GM12875 (cell line): ENCODE results near the gene LETMD1.

Source experiments
- H3K4me3 ChIP-seq: one replicate; pipeline ENCODE4 v1.5.1; 2011; ENCODE audit warnings: low read depth, low read length, control low read depth
- TF ChIP-seq, protein P1 (sequence below): IDR thresholded peaks from 2 replicates; pipeline ENCODE4 v1.5.1; 2011; ENCODE audit warnings: low read depth, mild to moderate bottlenecking, control low read depth, inconsistent platforms, low read length, moderate library complexity, borderline replicate concordance; ENCODE audit not compliant: insufficient read depth

The LETMD1 gene

DNA sequence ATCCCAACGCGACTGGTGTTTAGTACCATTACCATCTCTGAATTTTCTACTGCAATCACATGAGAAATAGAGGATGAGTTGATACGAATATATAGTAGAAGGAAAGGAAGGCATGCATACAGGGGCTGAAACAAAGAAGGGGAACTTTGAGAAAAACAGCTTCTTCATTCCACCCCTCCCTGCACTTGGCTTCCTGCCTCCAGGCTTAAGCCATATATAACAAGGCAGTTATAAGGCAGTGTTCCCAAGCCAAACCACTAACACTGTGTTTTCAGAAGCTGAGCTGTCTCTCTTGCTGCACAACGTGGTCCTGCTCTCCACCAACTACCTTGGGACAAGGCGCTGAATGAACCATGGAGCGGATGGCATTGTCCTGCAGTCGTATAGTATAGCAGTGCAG lies 11.0 kb downstream of the LETMD1 start:
- TF ChIP-seq, protein P1, sequence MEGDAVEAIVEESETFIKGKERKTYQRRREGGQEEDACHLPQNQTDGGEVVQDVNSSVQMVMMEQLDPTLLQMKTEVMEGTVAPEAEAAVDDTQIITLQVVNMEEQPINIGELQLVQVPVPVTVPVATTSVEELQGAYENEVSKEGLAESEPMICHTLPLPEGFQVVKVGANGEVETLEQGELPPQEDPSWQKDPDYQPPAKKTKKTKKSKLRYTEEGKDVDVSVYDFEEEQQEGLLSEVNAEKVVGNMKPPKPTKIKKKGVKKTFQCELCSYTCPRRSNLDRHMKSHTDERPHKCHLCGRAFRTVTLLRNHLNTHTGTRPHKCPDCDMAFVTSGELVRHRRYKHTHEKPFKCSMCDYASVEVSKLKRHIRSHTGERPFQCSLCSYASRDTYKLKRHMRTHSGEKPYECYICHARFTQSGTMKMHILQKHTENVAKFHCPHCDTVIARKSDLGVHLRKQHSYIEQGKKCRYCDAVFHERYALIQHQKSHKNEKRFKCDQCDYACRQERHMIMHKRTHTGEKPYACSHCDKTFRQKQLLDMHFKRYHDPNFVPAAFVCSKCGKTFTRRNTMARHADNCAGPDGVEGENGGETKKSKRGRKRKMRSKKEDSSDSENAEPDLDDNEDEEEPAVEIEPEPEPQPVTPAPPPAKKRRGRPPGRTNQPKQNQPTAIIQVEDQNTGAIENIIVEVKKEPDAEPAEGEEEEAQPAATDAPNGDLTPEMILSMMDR: no peak
- H3K4me3 ChIP-seq: no peak overlapping the region

DNA sequence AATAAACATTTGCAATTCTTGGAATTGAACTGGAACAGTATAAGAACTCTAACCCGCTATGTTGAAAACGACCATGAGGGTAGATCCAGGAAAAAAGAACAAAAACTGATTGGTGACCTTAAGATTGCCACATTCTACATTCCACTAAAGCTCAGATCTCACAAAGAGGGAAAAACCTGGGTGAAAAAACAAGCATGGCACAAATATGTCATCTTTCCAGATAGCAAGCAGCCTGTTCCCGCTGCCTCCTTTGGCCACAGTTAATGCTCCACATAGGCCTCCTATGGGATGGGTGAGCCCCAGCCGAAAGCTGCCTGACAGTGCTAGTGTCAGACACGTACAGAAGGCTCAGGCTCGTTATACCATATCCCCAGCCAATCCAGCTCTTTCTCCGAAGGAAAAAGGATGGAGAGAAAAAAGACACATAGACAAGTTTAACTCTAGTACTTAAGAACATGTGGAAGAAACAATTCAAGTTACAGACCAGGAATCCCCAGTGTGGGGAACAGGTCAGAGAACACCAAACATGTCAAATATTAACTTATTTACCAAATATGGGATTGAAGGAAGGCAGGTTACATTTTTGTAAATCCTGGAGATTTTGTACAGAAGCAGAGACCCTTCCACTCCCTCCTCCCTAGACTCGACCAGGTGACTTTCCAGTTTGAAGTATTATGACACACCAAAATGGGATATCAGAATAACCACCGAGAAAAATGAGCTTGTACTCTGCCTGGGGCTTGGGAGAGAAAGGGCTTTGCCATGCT lies 14.7 kb downstream of the LETMD1 start:
- TF ChIP-seq, protein P1: no peak
- no peak overlapping the region for H3K4me3 ChIP-seq

DNA sequence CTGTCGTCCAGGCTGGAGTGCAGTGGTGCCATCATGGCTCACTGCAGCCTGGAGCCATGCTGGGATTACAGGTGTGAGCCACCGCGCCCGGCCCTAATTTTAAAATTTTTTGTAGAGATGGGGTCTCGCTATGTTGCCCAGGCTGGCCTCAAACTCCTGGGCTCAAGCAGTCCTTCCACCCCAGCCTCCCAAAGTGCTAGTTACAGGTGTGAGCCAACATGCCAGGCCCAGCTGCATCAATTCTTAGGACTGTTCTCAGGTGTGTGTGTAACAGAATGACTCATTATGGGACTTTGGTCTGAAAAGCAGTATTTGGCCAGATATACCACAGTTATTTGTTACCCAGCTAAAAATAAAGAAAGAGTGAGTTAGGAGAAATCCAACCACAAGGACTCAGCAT lies 17.4 kb downstream of the LETMD1 start:
- TF ChIP-seq, protein P1: no peak
- no peak overlapping the region for H3K4me3 ChIP-seq

DNA sequence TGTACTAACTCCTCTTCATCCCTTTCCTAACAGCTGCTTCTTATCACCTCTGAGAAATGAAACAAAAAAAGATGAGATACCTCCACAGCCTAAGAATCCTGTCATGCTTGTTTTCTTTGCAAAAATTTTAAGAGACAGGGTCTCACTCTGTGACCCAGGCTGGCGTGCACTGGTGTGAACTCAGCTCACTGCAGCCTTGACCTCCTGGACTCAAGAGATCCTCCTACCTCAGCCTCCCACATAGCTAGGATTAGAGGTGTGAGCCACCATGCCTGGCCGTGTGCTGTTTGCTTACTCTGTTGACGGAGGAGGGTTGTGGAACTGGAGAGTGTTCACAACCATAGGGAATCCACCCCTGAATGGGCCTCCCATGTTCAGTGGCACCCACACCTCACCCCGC lies 19.1 kb downstream of the LETMD1 start:
- TF ChIP-seq, protein P1: no peak
- no peak overlapping the region for H3K4me3 ChIP-seq

DNA sequence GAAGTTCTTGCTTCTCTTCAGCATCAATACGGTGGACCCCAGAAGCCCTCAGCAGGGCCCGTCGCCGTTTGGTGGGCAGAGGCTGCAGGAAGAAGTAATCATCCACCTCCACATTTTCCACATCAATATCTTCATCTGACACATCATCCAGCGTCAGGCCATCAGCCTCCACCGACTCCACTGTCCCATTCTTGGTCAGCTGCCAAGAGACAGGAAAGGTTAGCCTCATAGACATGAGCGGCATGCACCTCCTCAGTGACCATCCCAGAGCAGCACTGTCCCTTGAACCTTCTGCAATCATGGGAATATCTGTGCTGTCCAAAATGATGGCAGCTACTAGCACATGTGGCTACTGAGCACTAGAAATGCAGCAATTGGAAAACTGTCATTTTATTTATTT lies 19.6 kb downstream of the LETMD1 start:
- TF ChIP-seq, protein P1: no peak
- no peak overlapping the region for H3K4me3 ChIP-seq

DNA sequence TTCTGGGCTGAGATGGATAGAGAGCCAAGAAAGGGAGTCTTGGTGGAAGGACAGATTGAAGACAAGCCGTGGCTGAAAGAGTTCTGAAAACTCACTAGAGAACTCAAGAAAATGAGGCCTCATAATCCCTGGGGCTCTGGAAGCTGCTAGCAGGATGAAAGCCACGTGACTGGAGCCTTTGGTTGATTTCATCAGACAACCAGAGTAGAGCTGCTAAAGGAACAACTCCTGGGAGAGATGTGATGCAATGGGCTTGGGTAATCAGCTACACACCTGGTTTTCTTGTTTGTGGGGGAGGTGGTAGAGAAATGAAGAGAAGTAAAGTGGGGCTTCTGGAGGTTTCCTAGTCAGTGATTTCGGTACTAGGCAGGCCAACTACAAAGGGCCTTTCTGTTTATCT lies 21.9 kb downstream of the LETMD1 start:
- TF ChIP-seq, protein P1: no peak
- no peak overlapping the region for H3K4me3 ChIP-seq

DNA sequence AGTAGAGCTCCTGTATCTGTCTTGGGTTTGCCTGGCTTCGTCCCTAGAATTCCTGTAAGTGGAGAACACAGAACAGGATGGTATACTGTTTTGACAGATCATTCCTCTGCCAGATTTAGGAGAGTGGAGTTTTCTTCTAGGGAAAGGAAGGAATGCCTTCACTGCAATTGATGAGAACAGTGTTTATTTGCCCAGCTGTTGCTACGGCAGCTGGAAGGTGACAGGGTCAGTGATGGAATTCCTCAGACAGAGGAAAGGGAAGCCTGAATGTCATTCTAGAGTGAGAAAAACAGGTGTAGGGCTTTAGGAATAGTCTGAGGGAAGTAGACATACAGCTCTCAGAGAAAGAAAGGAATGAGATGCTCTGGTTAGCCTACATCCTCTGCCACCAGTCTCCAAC lies 23.5 kb downstream of the LETMD1 start:
- H3K4me3 ChIP-seq: no peak overlapping the region
- TF ChIP-seq, protein P1: no peak
